HEK293 (cell line): ENCODE measurements around the gene GREM1.

Experiments used
- MYNN ChIP-seq: fragments of 450-650 bp; formaldehyde crosslinking; IDR thresholded peaks from 2 replicates; pipeline ENCODE4 v1.5.1; 2016; ENCODE audit warnings: missing biosample characterization, missing genetic modification characterization, borderline replicate concordance
- ZNF221 ChIP-seq: fragments of 450-650 bp; formaldehyde crosslinking; IDR thresholded peaks from 2 replicates; pipeline ENCODE4 v1.5.1; 2017; ENCODE audit warnings: missing biosample characterization, missing genetic modification characterization, borderline replicate concordance
- ZNF366 ChIP-seq: fragments of 450-650 bp; formaldehyde crosslinking; conservative IDR thresholded peaks from 2 replicates; pipeline ENCODE4 v1.5.1; 2016; ENCODE audit warnings: missing biosample characterization, missing genetic modification characterization

DNA sequence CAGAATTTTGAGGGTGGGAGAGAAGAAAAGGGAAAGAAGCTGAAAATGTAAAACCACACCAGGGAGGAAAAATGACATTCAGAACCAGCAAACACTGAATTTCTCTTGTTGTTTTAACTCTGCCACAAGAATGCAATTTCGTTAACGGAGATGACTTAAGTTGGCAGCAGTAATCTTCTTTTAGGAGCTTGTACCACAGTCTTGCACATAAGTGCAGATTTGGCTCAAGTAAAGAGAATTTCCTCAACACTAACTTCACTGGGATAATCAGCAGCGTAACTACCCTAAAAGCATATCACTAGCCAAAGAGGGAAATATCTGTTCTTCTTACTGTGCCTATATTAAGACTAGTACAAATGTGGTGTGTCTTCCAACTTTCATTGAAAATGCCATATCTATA lies 15.5 kb downstream of the GREM1 start:
- no peak for TF ChIP-seq ZNF221
- TF ChIP-seq ZNF366 (tag by site-specific recombination) = no peak
- no peak for TF ChIP-seq MYNN (tag by site-specific recombination)
